Neuronal stem cell (in vitro differentiated cells): ENCODE results near the gene TBC1D5.

Source experiments
- DNase-seq: peaks from one replicate; pipeline ENCODE4 v3.0.0-alpha.2; 2013; ENCODE audit warnings: low spot score
- H2AFZ ChIP-seq: one replicate; pipeline ENCODE4 v1.6.1; 2013; ENCODE audit warnings: mild to moderate bottlenecking, low read length, inconsistent platforms
- H2AK5ac ChIP-seq: 2 replicates; pipeline ENCODE4 v1.6.1; 2013; ENCODE audit warnings: low read depth, mild to moderate bottlenecking, inconsistent platforms, low read length, moderate library complexity, mixed read lengths
- H2BK120ac ChIP-seq: 2 replicates; pipeline ENCODE4 v1.6.1; 2013; ENCODE audit warnings: low read depth, mild to moderate bottlenecking, inconsistent platforms, low read length, moderate library complexity, mixed read lengths
- H2BK12ac ChIP-seq: one replicate; pipeline ENCODE4 v1.6.1; 2013; ENCODE audit warnings: low read length, inconsistent platforms
- H2BK15ac ChIP-seq: 2 replicates; pipeline ENCODE4 v1.6.1; 2013; ENCODE audit warnings: mild to moderate bottlenecking, low read length, inconsistent platforms, mixed read lengths
- H2BK5ac ChIP-seq: one replicate; pipeline ENCODE4 v1.6.1; 2013; ENCODE audit warnings: inconsistent platforms, mild to moderate bottlenecking, low read length, moderate library complexity
- H3K14ac ChIP-seq: one replicate; pipeline ENCODE4 v1.6.1; 2013; ENCODE audit warnings: low read length, inconsistent platforms
- H3K18ac ChIP-seq: 2 replicates; pipeline ENCODE4 v1.6.1; 2013; ENCODE audit warnings: low read length, inconsistent platforms
- H3K23ac ChIP-seq: 2 replicates; pipeline ENCODE4 v1.6.1; 2013; ENCODE audit warnings: low read depth, mild to moderate bottlenecking, mixed read lengths, low read length, inconsistent platforms; ENCODE audit not compliant: poor library complexity
- H3K27ac ChIP-seq: replicated peaks from 3 replicates; pipeline ENCODE4 v1.5.1; 2013; ENCODE audit warnings: low read length, inconsistent platforms
- H3K27me3 ChIP-seq, 3 experiments: 2 replicates each; pipeline ENCODE4 v1.6.1; 2013; ENCODE audit warnings: low read length in 3 of 3, mild to moderate bottlenecking in 2 of 3, inconsistent platforms in 1 of 3, low read depth in 1 of 3, mixed read lengths in 1 of 3, moderate library complexity in 1 of 3; ENCODE audit not compliant: control insufficient read depth in 3 of 3, insufficient read depth in 3 of 3
- H3K36me3 ChIP-seq, 2 donors: replicated peaks in 1 of 2; 2 replicates each; pipeline ENCODE4 v1.6.1; 2013; ENCODE audit warnings: low read length in 2 of 2; ENCODE audit not compliant: control insufficient read depth in 2 of 2, insufficient read depth in 2 of 2
- H3K4ac ChIP-seq: 2 replicates; pipeline ENCODE4 v1.6.1; 2013; ENCODE audit warnings: inconsistent platforms, mild to moderate bottlenecking, low read length, moderate library complexity
- H3K4me1 ChIP-seq, 2 donors: 1 replicate in 1 of 2; 2 replicates in 1 of 2; pipeline ENCODE4 v1.6.1; 2013; ENCODE audit warnings: low read length in 2 of 2, low read depth in 1 of 2; ENCODE audit not compliant: control insufficient read depth in 2 of 2, insufficient read depth in 1 of 2
- H3K4me2 ChIP-seq: one replicate; pipeline ENCODE4 v1.6.1; 2013; ENCODE audit warnings: mild to moderate bottlenecking, low read length, inconsistent platforms; ENCODE audit not compliant: insufficient read depth, poor library complexity, severe bottlenecking
- H3K4me3 ChIP-seq, 2 donors: 2 replicates each; pipeline ENCODE4 v1.5.1; 2013; ENCODE audit warnings: low read length in 2 of 2, mild to moderate bottlenecking in 2 of 2, inconsistent platforms in 1 of 2, moderate library complexity in 1 of 2
- H3K79me1 ChIP-seq: one replicate; pipeline ENCODE4 v1.6.1; 2013; ENCODE audit warnings: low read depth, mild to moderate bottlenecking, inconsistent platforms, low read length, moderate library complexity
- H3K9ac ChIP-seq: one replicate; pipeline ENCODE4 v1.6.1; 2013; ENCODE audit warnings: mild to moderate bottlenecking, low read depth, low read length, inconsistent platforms; ENCODE audit not compliant: poor library complexity
- H3K9me3 ChIP-seq, 2 donors: replicated peaks in 1 of 2; 2 replicates each; pipeline versions ENCODE3 to v1.6.1; 2013; ENCODE audit warnings: low read length in 2 of 2, mild to moderate bottlenecking in 2 of 2, inconsistent platforms in 1 of 2, low read depth in 1 of 2, mixed read lengths in 1 of 2, moderate library complexity in 1 of 2; ENCODE audit not compliant: control insufficient read depth in 2 of 2, insufficient read depth in 1 of 2
- H4K8ac ChIP-seq: one replicate; pipeline ENCODE4 v1.6.1; 2013; ENCODE audit warnings: low read depth, mild to moderate bottlenecking, inconsistent platforms, low read length, moderate library complexity
- H4K91ac ChIP-seq: one replicate; pipeline ENCODE4 v1.6.1; 2013; ENCODE audit warnings: low read length, low read depth, mild to moderate bottlenecking, inconsistent platforms; ENCODE audit not compliant: poor library complexity
- WGBS, 2 donors: extraction: QIAGEN DNeasy Blood & Tissue Kit; methylation state at CpG; one replicate each; pipeline ENCODE4 v1.1.7; 2013; ENCODE audit warnings: missing lambda C conversion rate in 2 of 2, mixed read lengths in 1 of 2; ENCODE audit not compliant: insufficient read length in 2 of 2, insufficient replicate concordance in 1 of 2; ENCODE audit errors: extremely low coverage in 2 of 2; 5-methylcytosine and 5-hydroxymethylcytosine counted together

The TBC1D5 gene

DNA sequence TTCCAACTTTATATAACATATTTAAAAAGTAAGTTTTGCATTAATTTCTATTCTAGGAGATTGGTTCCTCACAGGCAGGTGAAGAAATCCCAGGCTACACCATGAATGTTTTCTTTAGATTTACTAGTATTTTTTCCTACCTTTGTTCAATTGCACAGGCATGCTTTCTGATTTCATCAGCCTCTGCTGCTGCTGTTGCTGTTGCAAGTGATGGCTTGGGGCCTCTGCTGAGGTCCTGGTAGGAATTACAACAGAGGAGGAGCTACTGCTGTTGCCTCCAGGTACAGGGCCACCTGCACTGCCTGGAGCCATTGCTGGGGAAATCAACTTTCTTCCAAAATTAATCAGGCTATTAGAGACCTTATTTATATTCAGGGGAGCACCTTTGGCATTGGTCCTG is 504.4 kb downstream of the TBC1D5 start:
- Histone ChIP-seq H2BK15ac (no peak overlapping the region), H3K36me3 (no peaks in the 10 kb centered on the region), H2BK5ac (no peak overlapping the region), H3K14ac (no peak overlapping the region), H3K4me2 (no peak overlapping the region), H3K23ac (no peak overlapping the region), H3K18ac (no peak overlapping the region), H2BK120ac (no peak overlapping the region), H3K4ac (no peak overlapping the region), H4K91ac (no peak overlapping the region), H3K9ac (no peak overlapping the region), H3K27me3 (no peaks in the 10 kb centered on the region), H3K27ac (no peak overlapping the region), H3K9me3 (no peaks in the 10 kb centered on the region), H4K8ac (no peak overlapping the region), H2AK5ac (no peak overlapping the region), H3K4me1 (no peaks in the 10 kb centered on the region), H3K4me3 (no peak overlapping the region), H3K79me1 (no peaks in the 10 kb centered on the region), H2AFZ (no peak overlapping the region), H2BK12ac (no peak overlapping the region)
- no peak for DNase-seq

GRCh38 chr3:17235310-17235709 is 507.1 kb downstream of the TBC1D5 start:
- no peak overlapping the region for H3K18ac ChIP-seq
- H3K79me1 ChIP-seq = no peaks in the 10 kb centered on the region
- H3K9ac ChIP-seq = no peak overlapping the region
- no peak overlapping the region for H3K23ac ChIP-seq
- no peak overlapping the region for H3K4me3 ChIP-seq
- no peak overlapping the region for H2BK5ac ChIP-seq
- no peak overlapping the region for H3K14ac ChIP-seq
- H2AFZ ChIP-seq = no peak overlapping the region
- H2BK12ac ChIP-seq = no peak overlapping the region
- no peaks in the 10 kb centered on the region for H3K9me3 ChIP-seq
- H4K8ac ChIP-seq = no peak overlapping the region
- no peaks in the 10 kb centered on the region for H3K36me3 ChIP-seq
- H2AK5ac ChIP-seq = no peak overlapping the region
- H3K27me3 ChIP-seq = no peaks in the 10 kb centered on the region
- H3K4ac ChIP-seq = no peak overlapping the region
- no peak overlapping the region for H2BK120ac ChIP-seq
- no peak overlapping the region for H4K91ac ChIP-seq
- no peak overlapping the region for H3K4me2 ChIP-seq
- no peak for DNase-seq
- no peak overlapping the region for H2BK15ac ChIP-seq
- H3K4me1 ChIP-seq = no peaks in the 10 kb centered on the region
- no peak overlapping the region for H3K27ac ChIP-seq

GRCh38 chr3:17234382-17234781 is 508.0 kb downstream of the TBC1D5 start:
- Histone ChIP-seq H2AK5ac (no peak overlapping the region), H3K4ac (no peak overlapping the region), H3K27ac (no peak overlapping the region), H2AFZ (no peak overlapping the region), H2BK120ac (no peak overlapping the region), H3K27me3 (no peaks in the 10 kb centered on the region), H2BK15ac (no peak overlapping the region), H3K23ac (no peak overlapping the region), H3K79me1 (no peaks in the 10 kb centered on the region), H3K18ac (no peak overlapping the region), H3K4me1 (no peaks in the 10 kb centered on the region), H4K91ac (no peak overlapping the region), H4K8ac (no peak overlapping the region), H2BK5ac (no peak overlapping the region), H3K4me2 (no peak overlapping the region), H3K4me3 (no peak overlapping the region), H2BK12ac (no peak overlapping the region), H3K36me3 (no peaks in the 10 kb centered on the region), H3K14ac (no peak overlapping the region), H3K9ac (no peak overlapping the region), H3K9me3 (no peaks in the 10 kb centered on the region)
- no peak for DNase-seq

GRCh38 chr3:17233398-17233800 is 509.0 kb downstream of the TBC1D5 start:
- no CpG with 5 or more reads among the region's 3 CpGs for WGBS, 2 donors
- Histone ChIP-seq H3K79me1 (no peaks in the 10 kb centered on the region), H3K9ac (no peak overlapping the region), H3K4me3 (no peak overlapping the region), H2BK120ac (no peak overlapping the region), H2BK12ac (no peak overlapping the region), H3K27me3 (no peaks in the 10 kb centered on the region), H4K91ac (no peak overlapping the region), H2AFZ (no peak overlapping the region), H3K23ac (no peak overlapping the region), H3K4me2 (no peak overlapping the region), H3K4me1 (no peaks in the 10 kb centered on the region), H3K4ac (no peak overlapping the region), H3K9me3 (no peaks in the 10 kb centered on the region), H3K14ac (no peak overlapping the region), H3K18ac (no peak overlapping the region), H2AK5ac (no peak overlapping the region), H4K8ac (no peak overlapping the region), H3K36me3 (no peaks in the 10 kb centered on the region), H2BK5ac (no peak overlapping the region), H3K27ac (no peak overlapping the region), H2BK15ac (no peak overlapping the region)
- DNase-seq = peak; percentile 29
